ENCODE data around the gene LTC4S. TPM values are rescaled to one million over a fixed set of nuclear protein-coding genes. Genes with fewer than 3 reads are reported as not detected.
A peak's percentile ranks its signal among the peaks of the same experiment; 100 is the strongest.

LTC4S gene
- total and polyA plus RNA-seq, 4 experiments from 2014 or later = 4.2 to 9.4 (median 6.6) TPM

DNA sequence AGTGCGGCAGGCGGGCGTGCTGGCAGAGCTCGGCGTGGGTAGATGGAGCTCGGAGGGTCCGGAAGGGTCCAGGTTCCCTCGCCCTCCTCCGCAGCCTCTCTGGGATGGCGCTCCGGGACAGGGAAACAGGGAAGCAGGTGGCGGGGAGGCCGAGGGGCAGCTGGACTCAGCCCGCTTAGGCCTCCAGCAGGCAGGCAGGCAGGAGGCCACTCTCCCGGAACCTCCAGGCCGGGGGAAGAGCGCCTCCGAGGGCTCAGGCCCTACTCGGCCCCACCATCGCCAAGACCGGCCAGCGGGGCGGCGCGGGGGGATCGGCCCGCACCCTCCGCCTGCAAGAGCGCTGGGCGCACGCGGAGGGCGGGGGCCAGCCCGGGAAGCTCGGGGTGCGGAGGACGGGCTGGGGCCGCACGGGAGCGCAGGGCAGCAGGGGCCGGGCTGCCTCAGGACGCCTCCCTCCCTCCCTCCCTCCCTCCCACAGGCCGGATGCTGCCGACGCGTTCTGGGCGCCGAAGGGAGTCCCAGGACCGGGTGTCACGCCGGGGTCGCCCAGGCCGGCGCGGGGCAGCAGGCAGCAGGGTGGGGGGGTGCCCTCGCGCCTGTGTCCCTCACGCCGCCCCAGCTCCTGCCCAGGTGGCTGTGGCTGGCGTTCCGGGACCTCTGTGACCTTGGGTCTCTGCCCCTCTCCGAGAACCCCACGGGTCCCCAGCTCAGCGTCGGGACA is 11.9 kb downstream of the LTC4S start:
- DNase-seq = peak in 3 of 5 donors; percentile 34 to 41 (median 37)
- Mint-ChIP-seq H3K4me3 (peak overlapping the region; percentile 80 to 90 (median 86)), H3K36me3 (peaks cover 3 to 7% of the 10 kb centered on the region in 2 donors), H3K9me3 (no peaks in the 10 kb centered on the region), H3K4me1 (peaks cover 14 to 42% (median 30%) of the 10 kb centered on the region in 4 donors), H3K27me3 (no peaks in the 10 kb centered on the region), H3K27ac (peak overlapping the region in 6 of 7 donors; percentile 80 to 90 (median 86))
- H3K27me3 ChIP-seq (ENCODE audit: insufficient read depth, low read length) = no peaks in the 10 kb centered on the region
- H3K4me1 ChIP-seq (ENCODE audit: insufficient read depth, low read length) = peaks cover 42% of the 10 kb centered on the region
- H3K4me3 ChIP-seq (ENCODE audit: low read length in 2 of 2) = peak overlapping the region; percentile 11 to 54
- no peaks in the 10 kb centered on the region for H3K36me3 ChIP-seq (ENCODE audit: insufficient read depth, low read length)
- ChIA-PET CTCF (ENCODE audit: partially characterized antibody) (interaction anchor here (0.9 to 1.5 kb wide), 4 partner anchors 9 to 182 kb away, joined by 3 to 4 read pairs (median 4); partner anchors contain the start of genes HNRNPH1 and TBC1D9B), POLR2A (ENCODE audit: partially characterized antibody) (interaction anchor here (0.7 to 8.7 kb wide), 14 partner anchors 11 to 255 kb away, joined by 3 to 159 read pairs (median 6); partner anchors contain the start of genes HNRNPH1, LTC4S, MAML1 and MRNIP)
- no peaks in the 10 kb centered on the region for H3K9me3 ChIP-seq (ENCODE audit: control insufficient read depth in 1 of 2, low read length in 2 of 2)
- H3K27ac ChIP-seq (ENCODE audit: low read depth, low read length) = peak overlapping the region; percentile 61
- intact Hi-C loops (cut with micrococcal nuclease) = loop anchor here (1.0 to 10.0 kb wide), 5 partner anchors 9 to 487 kb away; partner anchors contain the start of genes MAPK9 and TBC1D9B

GRCh38 chr5:179806250-179807048 is 12.7 kb downstream of the LTC4S start, which contains the start of gene MGAT4B:
MGAT4B (minus strand) TSS chr5:179806866; CDS start chr5:179806583, 283 bp downstream.
- Histone ChIP-seq H3K9me3 (ENCODE audit: control insufficient read depth in 1 of 2, low read length in 2 of 2) (no peaks in the 10 kb centered on the region), H3K4me3 (ENCODE audit: low read length in 2 of 2) (peak within 1 kb of the TSS; percentile 11 to 55), H3K27ac (ENCODE audit: low read depth, low read length) (peak within 1 kb of the TSS; percentile 61), H3K27me3 (ENCODE audit: insufficient read depth, low read length) (no peaks in the 10 kb centered on the region), H3K4me1 (ENCODE audit: insufficient read depth, low read length) (peaks cover 41% of the 10 kb centered on the region), H3K36me3 (ENCODE audit: insufficient read depth, low read length) (no peaks in the 10 kb centered on the region)
- no peaks in the 10 kb centered on the region for H3K9me3 Mint-ChIP-seq
- DNase-seq = peak; percentile 59 to 68 (median 63)
- H3K27me3 Mint-ChIP-seq = no peaks in the 10 kb centered on the region
- H3K36me3 Mint-ChIP-seq = peaks cover 3 to 7% of the 10 kb centered on the region in 2 donors
- CTCF ChIA-PET (ENCODE audit: partially characterized antibody) = interaction anchor here (0.9 to 1.5 kb wide), 4 partner anchors 9 to 183 kb away, joined by 3 to 4 read pairs (median 4); partner anchors contain the start of genes HNRNPH1 and TBC1D9B
- H3K4me1 Mint-ChIP-seq = peaks cover 14 to 42% (median 30%) of the 10 kb centered on the region in 4 donors
- POLR2A ChIA-PET (ENCODE audit: partially characterized antibody) = interaction anchor here (0.6 to 8.7 kb wide), 19 partner anchors 12 to 256 kb away, joined by 3 to 159 read pairs (median 4); partner anchors contain the start of genes HNRNPH1, LTC4S, MAML1 and MRNIP
- H3K4me3 Mint-ChIP-seq = peak within 1 kb of the TSS; percentile 71 to 87 (median 78)
- peak within 1 kb of the TSS in 3 of 7 donors; percentile 59 to 73 (median 60) for H3K27ac Mint-ChIP-seq
- intact Hi-C loops (cut with micrococcal nuclease) = loop anchor here (1.0 to 10.0 kb wide), 6 partner anchors 10 to 486 kb away; partner anchors contain the start of genes MAPK9, MRNIP and TBC1D9B

DNA sequence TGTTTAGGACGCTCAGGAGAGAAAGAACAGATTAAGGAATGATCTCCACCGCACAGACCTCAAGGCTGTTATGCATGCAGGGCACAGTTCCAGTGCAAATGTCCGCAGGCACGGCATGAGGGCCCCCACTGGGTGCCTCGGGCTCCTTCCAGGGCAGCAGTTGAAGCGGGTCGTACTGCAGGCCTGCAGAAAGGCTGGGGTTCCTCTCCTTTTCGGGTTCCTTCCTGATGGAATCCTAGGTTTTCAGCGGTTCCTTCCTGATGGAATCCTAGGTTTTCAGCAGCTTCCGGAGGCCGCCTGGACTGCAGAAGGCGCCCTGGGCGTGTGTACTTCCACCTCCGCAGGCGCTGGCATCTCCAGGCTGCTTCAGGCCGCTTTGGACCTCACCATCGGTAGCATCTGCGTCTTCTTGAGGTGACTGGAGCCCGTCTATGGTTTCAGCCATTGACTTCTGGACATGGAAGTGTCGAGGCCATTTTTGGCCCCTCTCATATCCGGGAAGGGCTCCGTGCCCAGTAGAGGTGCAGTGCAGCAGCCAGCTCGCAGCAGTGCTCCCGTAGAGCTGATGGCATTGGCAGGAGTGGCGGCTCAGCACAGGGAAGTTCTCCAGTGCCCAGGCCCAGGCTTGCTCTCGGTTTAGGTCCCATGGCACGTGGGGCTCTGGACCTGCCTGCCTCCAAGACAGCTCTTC is 18.5 kb downstream of the LTC4S start:
- Histone ChIP-seq H3K9me3 (ENCODE audit: control insufficient read depth in 1 of 2, low read length in 2 of 2) (no peaks in the 10 kb centered on the region), H3K27ac (ENCODE audit: low read depth, low read length) (no peak overlapping the region), H3K27me3 (ENCODE audit: insufficient read depth, low read length) (no peaks in the 10 kb centered on the region), H3K36me3 (ENCODE audit: insufficient read depth, low read length) (peaks cover 5% of the 10 kb centered on the region), H3K4me1 (ENCODE audit: insufficient read depth, low read length) (peaks cover 2% of the 10 kb centered on the region), H3K4me3 (ENCODE audit: low read length in 2 of 2) (no peak overlapping the region)
- Mint-ChIP-seq H3K9me3 (no peaks in the 10 kb centered on the region), H3K4me3 (no peak overlapping the region), H3K36me3 (peaks cover 11 to 14% of the 10 kb centered on the region in 2 donors), H3K27ac (peak overlapping the region in 2 of 7 donors; percentile 15 to 51), H3K4me1 (peaks cover 1 to 11% (median 2%) of the 10 kb centered on the region in 4 donors), H3K27me3 (peaks cover 0 to 2% of the 10 kb centered on the region in 2 donors)
- CTCF ChIA-PET (ENCODE audit: partially characterized antibody) = interaction anchor here (1.5 to 4.3 kb wide), 2 partner anchors 11 to 16 kb away, joined by 5 to 25 read pairs; no protein-coding TSS in a partner anchor
- no peak for DNase-seq
- POLR2A ChIA-PET (ENCODE audit: partially characterized antibody) = interaction anchor here (1.9 kb wide), 1 partner anchor 17 kb away, joined by 7 read pairs; no protein-coding TSS in a partner anchor
- intact Hi-C loops (cut with micrococcal nuclease) = no loop called here

DNA sequence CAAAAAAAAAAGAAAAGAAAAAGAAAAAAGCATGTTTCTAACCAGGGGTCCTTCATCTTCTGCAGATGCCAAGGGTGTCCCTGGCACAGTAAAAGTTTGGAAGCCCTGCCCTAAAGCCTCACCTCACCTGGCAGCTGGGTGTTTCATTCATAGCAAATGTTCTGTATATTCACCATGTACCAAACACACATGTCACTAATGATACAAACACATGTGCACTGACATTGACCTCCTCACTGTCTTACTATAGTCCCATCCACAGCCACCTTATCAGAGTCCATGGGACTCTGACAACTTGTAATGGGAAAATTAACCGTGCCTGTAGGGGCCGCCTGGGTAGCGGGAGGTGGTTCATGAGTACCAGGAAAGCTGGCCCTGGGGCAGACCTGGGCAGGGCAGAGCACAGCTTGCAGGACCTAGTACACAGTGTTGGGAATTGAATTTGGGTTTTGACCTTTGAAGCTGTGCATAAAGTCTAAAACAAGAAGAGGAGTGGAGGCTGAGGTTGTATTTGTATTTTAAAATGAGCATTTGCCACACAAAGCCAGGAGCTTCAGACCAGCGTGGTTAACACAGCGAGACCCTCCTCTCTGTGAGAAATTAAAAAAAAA is 19.3 kb downstream of the LTC4S start:
- Histone ChIP-seq H3K4me3 (ENCODE audit: low read length in 2 of 2) (no peak overlapping the region), H3K27me3 (ENCODE audit: insufficient read depth, low read length) (no peaks in the 10 kb centered on the region), H3K36me3 (ENCODE audit: insufficient read depth, low read length) (peaks cover 5% of the 10 kb centered on the region), H3K27ac (ENCODE audit: low read depth, low read length) (no peak overlapping the region), H3K4me1 (ENCODE audit: insufficient read depth, low read length) (peaks cover 8% of the 10 kb centered on the region), H3K9me3 (ENCODE audit: control insufficient read depth in 1 of 2, low read length in 2 of 2) (no peaks in the 10 kb centered on the region)
- no peak overlapping the region for H3K4me3 Mint-ChIP-seq
- H3K36me3 Mint-ChIP-seq = peaks cover 11 to 14% of the 10 kb centered on the region in 2 donors
- peaks cover 2 to 11% (median 8%) of the 10 kb centered on the region in 4 donors for H3K4me1 Mint-ChIP-seq
- H3K27me3 Mint-ChIP-seq = peaks cover 0 to 2% of the 10 kb centered on the region in 2 donors
- no peaks in the 10 kb centered on the region for H3K9me3 Mint-ChIP-seq
- peak overlapping the region in 3 of 7 donors; percentile 46 to 76 (median 53) for H3K27ac Mint-ChIP-seq
- DNase-seq = no peak
- POLR2A ChIA-PET (ENCODE audit: partially characterized antibody) = interaction anchor here (1.1 to 1.9 kb wide), 2 partner anchors 17 to 19 kb away, joined by 3 to 7 read pairs; partner anchors contain the start of gene LTC4S
- intact Hi-C loops (cut with micrococcal nuclease) = no loop called here
- CTCF ChIA-PET (ENCODE audit: partially characterized antibody) = interaction anchor here (4.3 kb wide), 1 partner anchor 12 kb away, joined by 25 read pairs; no protein-coding TSS in a partner anchor

GRCh38 chr5:179814090-179814489 is 20.3 kb downstream of the LTC4S start:
- peaks cover 17% of the 10 kb centered on the region for H3K4me1 ChIP-seq (ENCODE audit: insufficient read depth, low read length)
- H3K4me3 Mint-ChIP-seq = no peak overlapping the region
- H3K4me1 Mint-ChIP-seq = peaks cover 8 to 19% (median 15%) of the 10 kb centered on the region in 4 donors
- peak overlapping the region in 2 of 7 donors; percentile 30 to 76 for H3K27ac Mint-ChIP-seq
- H3K27me3 ChIP-seq (ENCODE audit: insufficient read depth, low read length) = no peaks in the 10 kb centered on the region
- H3K9me3 ChIP-seq (ENCODE audit: control insufficient read depth in 1 of 2, low read length in 2 of 2) = no peaks in the 10 kb centered on the region
- peaks cover 11 to 17% of the 10 kb centered on the region in 2 donors for H3K36me3 Mint-ChIP-seq
- H3K9me3 Mint-ChIP-seq = no peaks in the 10 kb centered on the region
- H3K27ac ChIP-seq (ENCODE audit: low read depth, low read length) = no peak overlapping the region
- H3K4me3 ChIP-seq (ENCODE audit: low read length in 2 of 2) = no peak overlapping the region
- intact Hi-C loops (cut with micrococcal nuclease) = no loop called here
- H3K36me3 ChIP-seq (ENCODE audit: insufficient read depth, low read length) = peaks cover 5% of the 10 kb centered on the region
- ChIA-PET CTCF (ENCODE audit: partially characterized antibody) (interaction anchor here (4.3 kb wide), 1 partner anchor 13 kb away, joined by 25 read pairs; no protein-coding TSS in a partner anchor), POLR2A (ENCODE audit: partially characterized antibody) (interaction anchor here (1.1 kb wide), 1 partner anchor 20 kb away, joined by 3 read pairs; the partner anchor contains the start of gene LTC4S)
- H3K27me3 Mint-ChIP-seq = peaks cover 0 to 2% of the 10 kb centered on the region in 2 donors
- DNase-seq = no peak

All from CD4-positive, alpha-beta memory T cell (primary cell).